SIG-M5 treated with dmso at 0.1 percent for 504 hours (cell line): Measurements from ENCODE around the gene AGAP1.

Experiments
- DNase-seq: peaks from one replicate; lab custom pipeline; 2025; ENCODE audit not compliant: unreplicated experiment; lab: John Stamatoyannopoulos, UW

AGAP1 gene

DNA sequence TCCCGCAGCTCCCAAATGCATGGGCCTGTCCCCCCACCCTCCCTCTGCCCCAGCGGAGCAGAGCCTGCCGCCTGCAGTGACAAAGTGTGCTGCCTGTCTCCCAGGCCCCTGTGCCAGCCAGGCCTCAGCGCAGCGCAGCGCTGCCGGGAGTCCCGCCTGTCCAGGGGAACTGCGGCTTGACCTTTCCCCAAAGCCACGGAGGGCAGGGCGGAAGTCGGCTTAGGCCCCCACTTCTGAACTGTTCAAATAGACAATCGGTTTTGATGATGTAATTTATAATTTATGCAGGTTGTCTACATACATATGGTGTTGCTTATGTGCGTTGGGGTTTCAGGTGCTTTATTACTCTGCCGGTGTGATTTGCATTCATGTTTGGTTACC is 667.2 kb downstream of the AGAP1 start:
- DNase-seq: no peak

DNA sequence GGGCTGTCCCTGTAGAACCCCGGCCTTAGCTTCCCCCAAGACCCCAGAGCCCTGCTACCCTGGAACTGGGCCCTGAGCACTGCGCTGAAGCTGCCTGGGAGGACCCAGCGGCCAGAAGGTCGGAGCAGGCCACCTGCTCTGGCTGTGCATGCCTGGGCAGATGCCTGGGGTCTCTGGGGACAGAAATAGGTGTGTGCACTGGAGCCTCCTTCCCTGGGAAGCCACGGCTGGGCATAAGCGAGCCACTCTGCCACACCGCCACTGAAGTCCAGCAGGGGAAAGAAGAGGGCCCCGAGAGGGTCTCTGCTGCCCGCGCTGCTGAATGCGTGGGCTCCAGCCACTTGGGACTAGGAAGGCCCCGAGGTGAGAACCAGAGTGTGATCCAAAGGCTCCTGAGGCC is 667.7 kb downstream of the AGAP1 start:
- no peak for DNase-seq

DNA sequence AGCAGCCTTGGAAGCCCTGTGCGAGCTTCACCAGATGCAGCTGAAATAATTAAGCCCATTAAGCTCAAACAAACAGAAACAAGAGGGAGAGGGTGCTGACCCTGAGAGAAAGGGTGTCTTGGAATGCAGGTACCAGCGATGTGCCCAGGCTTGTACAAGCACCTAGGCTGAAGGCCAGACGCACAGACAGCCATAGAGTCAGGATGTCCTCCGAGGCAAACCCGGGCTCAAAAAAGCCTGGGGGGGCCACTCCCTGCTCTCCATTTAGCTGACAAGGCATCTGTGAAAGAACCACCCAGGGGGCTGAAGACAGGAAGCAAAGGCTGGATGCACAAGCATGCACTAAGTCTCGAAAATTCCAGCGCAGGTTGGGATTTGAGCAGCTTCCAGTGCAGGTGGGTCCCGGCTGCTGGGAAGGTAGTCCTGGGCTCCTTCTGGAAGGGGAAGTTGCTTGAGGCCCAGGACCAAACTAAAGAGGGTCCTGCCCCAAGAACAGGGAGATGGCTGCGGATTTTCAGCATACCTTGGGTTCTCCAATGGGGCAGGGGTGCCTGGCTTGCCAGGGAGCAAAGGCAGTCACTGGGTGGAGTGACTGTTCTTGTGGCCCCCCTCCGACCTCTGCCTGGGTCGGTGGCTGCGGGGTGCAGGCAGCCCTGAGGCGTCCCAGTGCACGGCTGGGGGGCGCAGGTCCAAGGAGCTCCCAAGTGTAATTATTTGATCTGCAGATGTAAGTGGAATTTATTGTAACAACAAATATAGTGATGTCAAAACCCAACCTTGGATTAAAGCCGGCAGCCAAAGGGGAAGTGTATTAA is 668.4 kb downstream of the AGAP1 start:
- DNase-seq: no peak

DNA sequence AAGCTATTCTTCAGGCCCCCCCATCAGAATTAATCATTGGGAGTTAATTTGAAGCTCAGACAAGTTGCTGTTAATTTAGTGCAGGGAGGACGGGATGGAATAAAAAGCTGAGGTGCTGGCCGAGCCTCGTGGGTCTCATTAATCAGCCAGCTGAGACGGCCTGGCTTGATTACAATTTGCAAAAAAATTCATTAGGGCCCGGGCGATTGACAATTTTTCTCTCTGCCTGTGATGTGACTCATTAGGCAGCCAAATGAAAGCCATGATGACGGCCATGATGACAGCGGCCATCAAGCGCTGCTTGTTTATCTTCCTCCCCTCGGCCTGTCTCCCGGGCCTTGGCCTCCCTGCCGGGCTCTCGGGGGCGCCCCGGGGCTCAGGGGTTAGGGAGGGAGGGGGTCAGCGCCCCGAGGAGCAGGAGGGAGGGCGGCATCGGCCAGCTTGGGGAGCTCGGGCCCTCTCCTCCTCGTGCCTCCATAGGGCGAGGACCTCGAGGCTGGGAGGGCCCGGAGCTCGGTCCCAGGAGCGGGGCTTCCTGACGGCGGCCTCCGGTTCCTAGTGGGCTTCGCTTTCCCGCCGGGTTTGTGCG is 669.1 kb downstream of the AGAP1 start:
- DNase-seq: no peak

DNA sequence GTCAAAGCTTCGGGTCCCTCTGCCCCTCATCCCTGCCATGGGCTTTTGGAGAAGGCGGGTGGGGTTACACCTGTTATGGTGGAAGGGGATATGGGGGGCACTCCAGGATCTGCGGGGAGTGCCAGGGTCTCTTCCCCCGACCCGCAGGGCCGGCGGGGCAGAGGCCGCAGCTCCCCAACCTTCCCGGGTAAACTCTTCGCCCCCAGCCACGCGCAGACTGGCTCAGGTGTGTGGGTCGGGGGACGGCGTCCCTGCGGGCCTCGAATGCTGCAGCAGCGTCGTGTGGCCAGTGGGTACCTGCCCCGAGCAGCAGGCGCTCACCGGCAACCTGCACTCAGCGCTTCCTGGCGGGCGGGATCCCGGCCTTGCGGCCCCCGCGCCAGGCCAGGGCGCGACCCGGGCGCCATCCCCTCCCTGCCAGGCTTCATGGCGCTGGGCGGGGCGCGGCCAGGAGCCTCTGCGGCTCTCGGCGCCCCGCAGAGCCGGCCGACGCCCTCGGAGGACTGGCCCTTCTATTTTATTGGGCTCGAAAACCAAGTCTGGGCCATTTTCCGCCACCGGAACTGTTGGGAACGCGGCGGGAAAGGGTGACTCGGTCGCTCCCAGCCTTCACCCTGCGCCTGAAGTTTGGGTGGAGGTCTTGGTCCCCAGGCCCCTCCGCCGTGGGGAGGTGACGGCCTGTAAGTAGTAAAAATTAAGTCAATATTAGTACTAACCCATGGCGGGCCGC is 669.8 kb downstream of the AGAP1 start:
- DNase-seq: no peak

DNA sequence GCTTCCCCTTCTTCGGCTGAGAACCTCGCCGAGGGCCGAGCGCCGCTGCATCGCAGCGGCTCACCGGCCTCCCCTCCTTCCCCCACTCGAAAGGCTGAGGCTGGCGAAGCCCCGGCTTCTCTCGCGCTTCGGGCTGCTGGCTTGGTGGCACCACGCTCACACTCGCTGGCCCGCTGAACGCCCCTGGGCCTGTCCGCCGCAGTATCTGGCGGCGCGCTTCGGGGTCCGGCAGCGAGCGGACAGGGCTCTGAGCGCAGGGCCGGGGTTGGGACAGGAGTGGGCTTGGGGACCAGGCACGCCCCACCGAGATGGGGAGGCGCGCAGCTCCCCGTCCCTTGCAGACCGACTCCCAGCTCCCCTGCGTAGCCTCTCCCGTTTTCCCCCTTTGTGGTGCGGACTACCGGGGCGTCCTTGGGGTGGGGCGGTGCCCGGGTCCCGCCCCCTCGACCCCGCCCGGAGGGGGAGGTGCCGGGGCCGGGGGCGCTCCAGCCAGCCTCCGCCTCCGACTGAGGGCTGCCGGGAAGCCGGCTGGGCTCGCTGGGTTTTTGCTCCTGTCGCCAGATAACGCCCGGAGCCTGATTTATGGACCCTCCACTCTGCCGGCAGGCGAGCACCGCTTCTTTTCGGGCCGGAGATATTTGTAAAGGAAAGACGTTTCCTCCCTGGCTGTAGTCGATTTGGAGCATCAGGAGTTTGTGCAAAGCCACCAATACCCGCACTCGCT is 670.5 kb downstream of the AGAP1 start:
- no peak for DNase-seq

DNA sequence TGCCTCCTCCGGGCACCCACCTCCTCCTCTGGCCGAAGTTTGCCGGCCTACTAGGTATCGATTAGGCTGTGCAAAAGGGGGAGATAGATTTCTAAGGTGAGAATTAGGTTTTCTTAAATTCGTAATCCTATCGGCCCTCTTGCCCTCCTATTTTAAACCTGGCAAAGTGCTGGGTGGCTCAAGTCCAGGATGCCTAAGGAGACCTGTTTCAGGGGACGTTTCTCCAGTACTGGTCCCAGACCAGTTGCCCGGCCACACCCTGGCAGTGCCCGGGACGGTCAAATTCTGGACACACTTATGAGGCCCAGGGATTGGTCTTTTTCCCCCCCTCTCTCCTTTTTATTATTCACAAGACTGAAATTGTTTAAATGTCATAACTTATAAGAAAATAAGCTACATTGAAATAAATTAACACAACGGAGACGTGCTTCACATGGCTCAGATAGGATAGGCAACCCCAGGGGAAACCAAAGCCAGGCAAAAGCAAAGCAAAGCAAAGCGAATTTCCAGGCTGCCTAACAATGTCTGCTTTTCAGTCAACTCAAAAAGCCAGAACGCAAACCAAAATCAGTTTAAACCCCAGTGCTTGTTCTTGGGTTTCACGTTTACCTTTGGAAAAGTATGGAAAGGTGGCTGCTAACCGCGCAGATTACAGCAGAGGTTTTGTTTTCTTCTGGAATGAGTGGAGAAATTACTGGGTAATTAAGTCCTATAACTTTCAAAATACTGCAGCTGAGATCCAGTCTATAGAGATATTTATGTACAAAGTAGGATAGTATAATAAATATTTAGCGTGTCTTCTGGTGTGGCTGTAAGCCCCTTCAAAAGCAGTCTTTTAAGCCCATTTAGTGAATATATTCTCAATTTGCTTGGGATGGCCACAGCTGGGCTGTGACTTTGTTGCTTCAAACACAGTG is 671.3 kb downstream of the AGAP1 start:
- DNase-seq: no peak

DNA sequence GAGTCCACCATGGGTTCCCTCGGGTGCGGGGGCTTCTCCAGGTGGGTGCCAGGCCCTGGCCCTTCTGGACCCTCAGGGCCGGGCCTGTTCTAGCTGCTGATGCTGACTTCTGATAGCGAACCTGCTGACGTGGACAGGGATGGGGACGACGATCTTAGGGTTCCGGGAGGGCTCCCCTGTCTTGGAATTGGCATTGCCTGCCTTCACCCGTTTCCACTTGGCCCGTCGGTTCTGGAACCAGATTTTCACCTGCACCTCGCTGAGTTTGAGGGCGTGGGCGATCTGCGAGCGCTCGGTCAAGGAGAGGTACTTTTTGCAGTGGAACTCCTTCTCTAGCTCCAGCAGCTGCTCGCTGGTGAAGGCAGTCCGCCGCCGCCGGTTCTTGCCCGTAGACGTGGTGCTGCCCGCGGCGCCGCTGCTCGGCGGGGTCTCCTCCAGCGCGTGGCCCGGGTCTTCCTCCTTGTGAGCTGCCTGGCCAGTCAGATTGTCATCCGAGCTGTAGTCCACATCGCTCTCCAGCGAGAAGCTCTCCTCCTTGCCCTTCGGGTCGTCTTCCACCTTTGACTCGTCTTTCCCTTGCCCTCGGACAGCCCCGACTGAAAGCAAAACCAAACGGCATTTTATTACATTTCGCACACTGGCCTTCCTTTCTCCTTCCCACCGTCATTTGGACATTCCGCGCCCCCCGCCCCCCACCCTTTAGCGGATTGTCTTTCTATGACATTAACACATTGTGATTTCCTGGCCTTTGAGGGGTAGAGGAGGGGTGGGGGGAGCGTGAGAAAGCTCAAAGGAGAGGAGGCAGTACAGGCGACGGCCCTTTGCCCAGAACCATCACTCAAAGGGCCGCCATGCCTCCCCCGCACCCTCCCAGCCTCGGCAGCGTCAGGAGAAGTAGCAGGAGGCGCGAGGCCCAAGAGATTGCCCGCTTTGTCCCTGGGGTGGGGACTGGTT is 672.3 kb downstream of the AGAP1 start:
- DNase-seq: no peak

DNA sequence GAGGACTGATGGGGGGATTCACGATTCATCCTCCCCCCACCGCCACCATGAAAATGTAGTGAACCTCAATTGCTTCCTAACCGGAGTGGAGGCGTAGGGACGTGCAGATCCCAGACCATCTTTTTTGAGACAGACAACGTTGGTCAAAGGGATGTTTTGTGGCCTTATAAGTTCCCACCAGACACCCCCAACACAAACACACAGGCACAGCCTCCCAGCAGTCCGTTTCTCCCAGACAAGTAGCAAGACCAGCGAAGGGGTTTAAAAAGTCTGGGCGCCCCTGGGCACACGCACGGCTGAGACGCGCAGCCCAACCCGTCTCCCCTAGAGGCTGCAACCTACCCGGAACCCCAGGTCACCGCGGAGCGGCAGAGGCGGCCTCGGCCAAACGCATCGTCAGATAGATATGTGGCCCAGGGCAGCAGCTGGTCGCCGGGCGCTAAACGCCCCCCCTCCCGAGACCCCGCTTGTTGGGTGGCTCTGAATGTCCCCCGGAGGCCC is 673.0 kb downstream of the AGAP1 start:
- DNase-seq: no peak

DNA sequence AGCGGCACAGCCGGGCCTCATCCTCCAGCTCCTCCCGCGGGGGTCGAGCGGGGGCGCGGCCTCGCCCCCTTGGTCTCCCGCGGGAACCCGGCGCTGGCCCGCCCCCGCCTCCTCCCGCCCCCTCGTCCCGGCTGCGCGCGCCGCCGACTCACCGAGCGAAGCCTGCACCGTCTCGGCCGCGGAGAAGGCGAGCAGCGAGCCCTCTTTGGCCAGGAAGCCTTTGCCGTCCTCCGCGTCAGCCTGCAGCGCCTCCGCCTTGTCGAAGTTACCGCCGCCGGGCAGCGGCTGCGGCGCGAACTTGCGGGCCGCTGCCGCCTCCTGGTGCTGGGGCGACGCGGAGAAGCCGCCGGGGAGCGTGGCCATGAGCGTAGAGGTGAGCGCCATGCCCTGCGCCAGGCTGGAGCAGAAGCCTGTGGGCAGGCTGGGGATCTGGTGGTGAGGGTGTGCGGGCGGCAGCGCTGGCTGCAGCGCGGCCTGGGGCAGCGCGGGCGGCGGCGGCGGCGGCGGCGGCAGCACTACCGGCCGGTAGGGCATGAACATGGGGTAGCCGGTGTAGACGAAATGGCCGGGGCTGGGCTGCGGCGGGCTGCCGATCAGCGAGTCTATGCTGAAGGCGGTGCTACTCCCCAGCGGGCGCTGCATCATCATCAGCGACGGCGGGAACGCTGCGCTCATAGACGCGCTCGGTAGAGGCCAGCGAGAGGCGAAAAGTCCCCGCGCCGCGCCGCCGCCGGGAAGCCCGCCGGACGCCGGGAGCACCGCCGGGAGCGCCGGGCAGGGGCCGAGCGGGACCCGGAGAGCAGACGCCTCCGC is 673.7 kb downstream of the AGAP1 start:
- no peak for DNase-seq

DNA sequence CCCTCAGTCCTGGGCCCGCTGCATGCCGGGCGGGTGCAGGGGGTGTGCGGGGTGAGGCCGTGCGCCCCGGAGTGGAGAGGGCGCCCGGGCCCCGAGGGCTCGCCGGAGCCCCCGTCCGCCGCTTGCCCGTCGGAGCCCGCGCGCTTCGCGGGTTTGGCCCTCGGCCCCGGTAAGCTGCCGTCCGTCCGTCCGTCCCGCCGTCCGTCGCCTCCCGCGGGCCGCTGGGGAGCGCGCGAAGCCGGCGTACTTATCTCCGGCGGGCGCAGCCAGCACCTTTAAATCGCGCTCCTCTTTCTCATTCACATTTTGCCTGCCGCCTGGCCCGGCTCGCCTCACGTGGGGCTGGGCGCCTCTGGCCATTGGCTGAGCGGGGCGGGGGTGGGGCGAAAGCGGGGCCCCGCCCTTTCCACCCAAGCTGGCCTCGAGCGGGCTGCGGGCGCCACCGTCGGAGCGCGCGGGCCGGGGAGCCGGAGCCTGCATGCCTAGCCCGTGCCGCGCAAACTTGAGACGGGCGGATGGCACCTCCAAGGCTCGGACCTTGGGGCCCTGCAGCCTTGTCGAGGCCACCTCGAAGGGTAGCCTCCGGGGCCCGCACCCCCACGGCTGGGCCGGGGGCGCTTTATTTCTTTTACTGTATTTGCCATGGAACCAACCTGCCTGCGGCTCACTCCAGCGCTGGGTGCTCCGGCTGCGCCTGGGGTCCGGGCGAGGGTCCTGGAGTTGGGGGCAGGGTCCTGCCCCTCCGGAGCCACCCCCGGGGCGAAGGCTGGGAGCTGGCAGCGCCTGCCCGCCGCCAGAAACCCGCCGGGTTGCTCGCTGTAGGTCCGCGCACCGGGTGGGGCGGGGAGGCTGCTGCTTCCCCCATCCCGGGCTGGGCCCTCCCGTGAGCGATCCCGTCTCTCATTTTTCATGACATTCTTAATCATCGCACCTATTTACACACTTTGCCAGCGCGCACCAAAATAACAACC is 674.6 kb downstream of the AGAP1 start, which contains the start of gene GBX2:
TSS of gene GBX2 (minus strand) at position 277 of the 971 bp plus-strand sequence. CDS start 415 bp downstream, outside the sequence.
- no peak for DNase-seq

DNA sequence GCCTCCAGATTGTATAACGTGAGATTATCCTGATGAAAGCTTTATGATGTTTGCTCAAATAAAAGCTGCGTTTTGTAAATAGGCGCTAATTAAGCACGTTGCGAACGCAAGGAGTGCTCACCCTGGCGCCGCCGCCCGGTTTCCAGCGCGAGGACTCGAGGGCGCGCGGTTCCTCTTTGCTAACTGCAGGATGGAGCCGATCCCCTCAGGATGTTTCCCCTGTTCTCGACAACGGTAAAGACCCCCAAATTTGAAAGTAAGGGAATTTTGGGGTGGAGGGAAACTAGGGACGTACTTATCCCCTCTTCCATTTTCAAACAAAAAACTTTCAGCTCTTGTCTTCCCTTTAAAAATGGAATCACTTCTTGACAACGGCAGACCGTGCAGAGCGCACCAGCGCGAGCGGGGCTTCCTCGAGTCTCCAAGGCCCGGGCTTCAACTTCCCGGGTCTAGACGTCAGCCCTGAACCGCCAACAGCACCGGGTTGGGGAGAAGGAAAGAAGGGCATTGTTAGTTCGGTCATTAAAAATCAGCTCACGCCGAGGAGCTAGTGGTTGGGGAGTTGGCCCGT is 675.4 kb downstream of the AGAP1 start:
- DNase-seq: no peak

DNA sequence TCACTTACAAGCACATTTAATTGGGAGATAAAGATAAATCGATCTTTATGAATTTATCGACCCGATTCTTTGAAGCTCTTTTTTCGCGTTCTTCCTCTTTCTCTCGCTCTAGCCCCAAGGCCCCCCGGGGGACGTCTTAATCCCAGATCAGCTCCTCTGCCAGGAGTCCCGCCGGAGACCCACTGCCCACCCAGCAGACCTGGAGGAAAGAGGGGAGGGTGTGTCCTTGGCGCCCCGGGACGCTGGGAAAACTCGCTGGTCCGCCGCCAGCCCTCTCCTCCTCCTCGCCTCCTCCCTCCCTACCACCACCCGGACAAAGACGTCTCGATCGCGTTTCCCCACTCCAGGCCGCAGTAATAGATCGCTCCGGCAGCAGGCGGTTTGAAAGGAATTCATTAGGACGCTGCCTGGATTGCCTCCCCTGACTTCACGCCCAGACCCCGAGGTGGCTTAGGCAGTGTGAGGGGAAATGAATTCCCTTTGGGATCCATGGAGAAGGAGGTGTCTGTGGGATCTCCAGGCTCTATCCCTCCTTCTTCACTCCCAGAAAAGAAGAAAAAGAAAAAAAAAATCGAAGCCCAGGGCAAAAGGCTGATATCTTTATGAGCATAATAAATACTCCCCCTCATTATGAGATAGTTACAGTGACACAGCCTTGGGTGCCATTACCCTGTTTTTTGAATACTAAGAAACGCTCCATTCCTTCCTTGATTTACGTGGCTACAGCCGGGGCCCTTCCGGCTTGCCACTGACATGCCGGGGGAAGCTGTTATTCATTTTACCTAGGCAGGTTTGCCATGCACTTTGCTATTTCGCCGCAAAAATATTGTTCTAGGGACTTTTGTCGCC is 676.1 kb downstream of the AGAP1 start:
- DNase-seq: no peak

DNA sequence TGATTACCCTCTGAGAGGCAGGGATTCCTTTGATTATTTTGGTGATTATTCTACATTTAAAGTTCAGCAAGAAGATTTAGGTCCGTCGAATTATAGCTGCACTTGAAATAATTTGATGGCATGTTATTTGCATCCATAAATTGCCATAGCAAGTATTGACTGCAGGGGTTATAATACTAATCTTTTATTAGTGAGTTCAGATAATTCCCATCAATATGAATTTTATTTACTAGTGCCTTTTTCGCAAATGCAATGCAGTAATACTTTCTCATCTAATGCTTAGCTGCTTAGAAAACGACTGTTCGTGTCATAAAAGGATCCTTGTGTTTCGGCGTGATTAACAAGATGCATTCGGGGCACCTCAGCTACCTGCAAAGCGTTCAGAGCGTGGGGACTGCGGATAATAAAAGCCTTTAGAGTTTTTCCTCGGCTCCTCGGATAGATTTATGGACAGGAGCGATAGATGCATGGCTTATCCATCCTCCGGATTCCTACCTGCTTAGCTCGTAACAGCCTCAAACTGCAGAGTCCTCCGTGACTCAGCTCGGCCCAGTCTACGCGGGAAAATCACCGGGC is 676.8 kb downstream of the AGAP1 start:
- DNase-seq: no peak

DNA sequence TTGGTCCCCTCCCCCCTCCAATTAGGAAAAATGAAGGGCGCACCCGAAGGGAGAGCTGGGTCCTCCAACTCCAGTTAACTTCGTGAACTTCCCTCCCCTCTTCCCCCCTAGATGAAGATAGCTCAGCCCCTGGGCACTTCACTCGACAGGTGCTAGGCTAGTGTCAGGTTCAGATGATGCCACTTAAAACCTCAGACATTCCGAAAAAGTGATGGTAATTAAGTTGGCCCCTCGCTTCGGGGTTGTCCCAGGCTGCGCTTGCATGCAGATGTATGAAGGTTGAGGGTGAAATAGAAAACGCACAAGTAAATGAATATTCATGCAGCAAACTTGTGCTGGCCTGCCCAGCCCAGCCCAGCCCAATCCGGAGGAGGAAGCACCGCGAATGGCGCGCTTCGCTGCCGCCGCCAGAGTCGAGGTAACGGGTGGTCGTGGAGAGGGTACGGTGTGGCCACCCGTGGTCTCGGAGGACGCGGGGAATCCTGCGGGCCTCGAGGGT is 677.4 kb downstream of the AGAP1 start:
- no peak for DNase-seq
